GM19438 (cell line): ENCODE measurements around the gene STRN.
"Not testable (repeated sequence)": the region's sequence is repeated elsewhere in the genome, so short reads cannot be mapped to it uniquely, and the experiment has no call there.

Experiments used
- ATAC-seq: cut with Tn5 transposase; IDR thresholded peaks from one replicate; pipeline ENCODE4 v1.9.1; 2021; ENCODE audit warnings: low read depth; ENCODE audit not compliant: unreplicated experiment

Gene STRN

GRCh38 chr2:36963734-36964133 is 2.6 kb downstream of the STRN start:
- no peak for ATAC-seq

- ATAC-seq, result no peak
Observed at GRCh38 chr2:36963106-36963505, 3.2 kb downstream of the STRN start.

GRCh38 chr2:36960773-36961172 is 5.6 kb downstream of the STRN start:
- ATAC-seq, result no peak

- no peak for ATAC-seq
Observed at GRCh38 chr2:36960005-36960675, 6.2 kb downstream of the STRN start.

- no peak for ATAC-seq
Observed at GRCh38 chr2:36954977-36955607, 11.2 kb downstream of the STRN start.

GRCh38 chr2:36952748-36953197 is 13.6 kb downstream of the STRN start:
- no peak for ATAC-seq

GRCh38 chr2:36951574-36951973 is 14.8 kb downstream of the STRN start:
- ATAC-seq, result no peak

- ATAC-seq, result no peak
Observed at GRCh38 chr2:36951027-36951518, 15.3 kb downstream of the STRN start.

- ATAC-seq, result no peak
Observed at GRCh38 chr2:36949845-36950244, 16.5 kb downstream of the STRN start.

GRCh38 chr2:36945240-36945639 is 21.1 kb downstream of the STRN start:
- not testable (repeated sequence) for ATAC-seq

- ATAC-seq, result no peak
Observed at GRCh38 chr2:36941867-36942266, 24.5 kb downstream of the STRN start.

- not testable (repeated sequence) for ATAC-seq
Observed at GRCh38 chr2:36936526-36936925, 29.8 kb downstream of the STRN start.

GRCh38 chr2:36931688-36932087 is 34.6 kb downstream of the STRN start:
- ATAC-seq, result not testable (repeated sequence)

GRCh38 chr2:36930787-36931410 is 35.4 kb downstream of the STRN start:
- ATAC-seq, result not testable (repeated sequence)

- not testable (repeated sequence) for ATAC-seq
Observed at GRCh38 chr2:36926175-36927132, 39.9 kb downstream of the STRN start.

GRCh38 chr2:36922629-36923028 is 43.7 kb downstream of the STRN start:
- ATAC-seq, result not testable (repeated sequence)

GRCh38 chr2:36921984-36922383 is 44.4 kb downstream of the STRN start:
- ATAC-seq, result no peak

GRCh38 chr2:36919041-36919837 is 47.1 kb downstream of the STRN start:
- ATAC-seq, result no peak

GRCh38 chr2:36918307-36918706 is 48.0 kb downstream of the STRN start:
- no peak for ATAC-seq

GRCh38 chr2:36915627-36916026 is 50.7 kb downstream of the STRN start:
- no peak for ATAC-seq
